ENCODE results near the gene ZNF423. TPM values are rescaled to one million over a fixed set of nuclear protein-coding genes. Genes with fewer than 3 reads are reported as not detected.

ZNF423 gene
- total RNA-seq, 1 experiment from 2014 or later = 0.49 TPM

DNA sequence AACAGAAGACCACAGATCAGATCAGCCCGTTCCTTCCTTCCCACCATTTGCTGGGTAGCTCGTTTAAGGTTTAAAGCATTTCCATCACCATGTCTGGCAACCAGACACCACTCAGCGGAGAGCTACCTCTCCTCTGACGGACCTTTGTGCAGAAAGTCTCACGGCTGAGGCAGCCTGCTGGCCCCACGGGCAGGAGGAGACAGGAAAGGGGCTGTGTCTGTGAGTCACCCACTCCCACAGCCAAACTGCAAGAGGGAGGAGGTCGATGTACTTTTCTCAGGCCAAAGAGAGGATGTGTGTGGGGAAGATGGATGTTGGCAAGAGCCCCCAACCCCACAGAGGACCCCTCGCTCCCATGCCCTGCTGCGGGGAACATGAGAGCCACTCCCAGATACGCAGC, 92.1 kb downstream of the ZNF423 start:
- ChIA-PET CTCF (no interaction called here), POLR2A (no interaction called here)
- H3K36me3 ChIP-seq (ENCODE audit: control insufficient read depth, insufficient read depth, low read length) = no peaks in the 10 kb centered on the region
- no TSS peak for BruUV-seq (replicated peaks)
- no peak overlapping the region for H3K27ac ChIP-seq (ENCODE audit: low read length)
- TF ChIP-seq TCF7L2 (IDR thresholded peaks at IDR 0.05; ENCODE audit: low read depth, low read length) (no peak), SIN3A (IDR thresholded peaks at IDR 0.05; ENCODE audit: borderline replicate concordance, insufficient read depth, low read depth, low read length) (no peak), POLR2AphosphoS5 (IDR thresholded peaks at IDR 0.05; ENCODE audit: low read depth, low read length) (no peak)
- TF ChIP-seq, protein P1, sequence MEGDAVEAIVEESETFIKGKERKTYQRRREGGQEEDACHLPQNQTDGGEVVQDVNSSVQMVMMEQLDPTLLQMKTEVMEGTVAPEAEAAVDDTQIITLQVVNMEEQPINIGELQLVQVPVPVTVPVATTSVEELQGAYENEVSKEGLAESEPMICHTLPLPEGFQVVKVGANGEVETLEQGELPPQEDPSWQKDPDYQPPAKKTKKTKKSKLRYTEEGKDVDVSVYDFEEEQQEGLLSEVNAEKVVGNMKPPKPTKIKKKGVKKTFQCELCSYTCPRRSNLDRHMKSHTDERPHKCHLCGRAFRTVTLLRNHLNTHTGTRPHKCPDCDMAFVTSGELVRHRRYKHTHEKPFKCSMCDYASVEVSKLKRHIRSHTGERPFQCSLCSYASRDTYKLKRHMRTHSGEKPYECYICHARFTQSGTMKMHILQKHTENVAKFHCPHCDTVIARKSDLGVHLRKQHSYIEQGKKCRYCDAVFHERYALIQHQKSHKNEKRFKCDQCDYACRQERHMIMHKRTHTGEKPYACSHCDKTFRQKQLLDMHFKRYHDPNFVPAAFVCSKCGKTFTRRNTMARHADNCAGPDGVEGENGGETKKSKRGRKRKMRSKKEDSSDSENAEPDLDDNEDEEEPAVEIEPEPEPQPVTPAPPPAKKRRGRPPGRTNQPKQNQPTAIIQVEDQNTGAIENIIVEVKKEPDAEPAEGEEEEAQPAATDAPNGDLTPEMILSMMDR (IDR thresholded peaks at IDR 0.05) = no peak
- TF ChIP-seq, protein P2, sequence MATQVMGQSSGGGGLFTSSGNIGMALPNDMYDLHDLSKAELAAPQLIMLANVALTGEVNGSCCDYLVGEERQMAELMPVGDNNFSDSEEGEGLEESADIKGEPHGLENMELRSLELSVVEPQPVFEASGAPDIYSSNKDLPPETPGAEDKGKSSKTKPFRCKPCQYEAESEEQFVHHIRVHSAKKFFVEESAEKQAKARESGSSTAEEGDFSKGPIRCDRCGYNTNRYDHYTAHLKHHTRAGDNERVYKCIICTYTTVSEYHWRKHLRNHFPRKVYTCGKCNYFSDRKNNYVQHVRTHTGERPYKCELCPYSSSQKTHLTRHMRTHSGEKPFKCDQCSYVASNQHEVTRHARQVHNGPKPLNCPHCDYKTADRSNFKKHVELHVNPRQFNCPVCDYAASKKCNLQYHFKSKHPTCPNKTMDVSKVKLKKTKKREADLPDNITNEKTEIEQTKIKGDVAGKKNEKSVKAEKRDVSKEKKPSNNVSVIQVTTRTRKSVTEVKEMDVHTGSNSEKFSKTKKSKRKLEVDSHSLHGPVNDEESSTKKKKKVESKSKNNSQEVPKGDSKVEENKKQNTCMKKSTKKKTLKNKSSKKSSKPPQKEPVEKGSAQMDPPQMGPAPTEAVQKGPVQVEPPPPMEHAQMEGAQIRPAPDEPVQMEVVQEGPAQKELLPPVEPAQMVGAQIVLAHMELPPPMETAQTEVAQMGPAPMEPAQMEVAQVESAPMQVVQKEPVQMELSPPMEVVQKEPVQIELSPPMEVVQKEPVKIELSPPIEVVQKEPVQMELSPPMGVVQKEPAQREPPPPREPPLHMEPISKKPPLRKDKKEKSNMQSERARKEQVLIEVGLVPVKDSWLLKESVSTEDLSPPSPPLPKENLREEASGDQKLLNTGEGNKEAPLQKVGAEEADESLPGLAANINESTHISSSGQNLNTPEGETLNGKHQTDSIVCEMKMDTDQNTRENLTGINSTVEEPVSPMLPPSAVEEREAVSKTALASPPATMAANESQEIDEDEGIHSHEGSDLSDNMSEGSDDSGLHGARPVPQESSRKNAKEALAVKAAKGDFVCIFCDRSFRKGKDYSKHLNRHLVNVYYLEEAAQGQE (IDR thresholded peaks at IDR 0.05; ENCODE audit: insufficient read depth in 1 of 2, low read depth in 2 of 2, low read length in 1 of 2) = no peak
- intact Hi-C loops (cut with micrococcal nuclease; ENCODE audit: unreplicated experiment) = no loop called here
- H3K4me3 ChIP-seq (ENCODE audit: low read depth in 2 of 2, low read length in 2 of 2) = no peak overlapping the region
- in situ Hi-C loops (cut with HindIII; ENCODE audit: low pct_unique_long_range_greater_than_20kb, low sequenced_read_pairs) = no loop called here
- H3K4me1 ChIP-seq (ENCODE audit: control insufficient read depth, insufficient read depth, low read length) = no peaks in the 10 kb centered on the region
- H3K27me3 ChIP-seq (ENCODE audit: control insufficient read depth, insufficient read depth, low read length) = no peaks in the 10 kb centered on the region
- ATAC-seq = no peak
- no peaks in the 10 kb centered on the region for H3K9me3 ChIP-seq (ENCODE audit: control insufficient read depth, insufficient read depth, low read depth, low read length)
- DNase-seq (ENCODE audit: low read depth, low spot score) = no peak

- BruUV-seq (replicated peaks) = no TSS peak
- DNase-seq (ENCODE audit: low read depth, low spot score) (no peak), ATAC-seq (no peak)
- Histone ChIP-seq H3K27me3 (ENCODE audit: control insufficient read depth, insufficient read depth, low read length) (peaks cover 3% of the 10 kb centered on the region), H3K27ac (ENCODE audit: low read length) (no peak overlapping the region), H3K36me3 (ENCODE audit: control insufficient read depth, insufficient read depth, low read length) (no peaks in the 10 kb centered on the region), H3K4me1 (ENCODE audit: control insufficient read depth, insufficient read depth, low read length) (no peaks in the 10 kb centered on the region), H3K4me3 (ENCODE audit: low read depth in 2 of 2, low read length in 2 of 2) (no peak overlapping the region), H3K9me3 (ENCODE audit: control insufficient read depth, insufficient read depth, low read depth, low read length) (no peaks in the 10 kb centered on the region)
- POLR2A ChIA-PET = interaction anchor here (0.6 kb wide), 1 partner anchor 72 kb away, joined by 3 read pairs; no protein-coding TSS in a partner anchor
- intact Hi-C loops (cut with micrococcal nuclease; ENCODE audit: unreplicated experiment) = no loop called here
- CTCF ChIA-PET = no interaction called here
- TF ChIP-seq POLR2AphosphoS5 (IDR thresholded peaks at IDR 0.05; ENCODE audit: low read depth, low read length) (no peak), TCF7L2 (IDR thresholded peaks at IDR 0.05; ENCODE audit: low read depth, low read length) (no peak), SIN3A (IDR thresholded peaks at IDR 0.05; ENCODE audit: borderline replicate concordance, insufficient read depth, low read depth, low read length) (no peak)
- TF ChIP-seq, protein P1 (IDR thresholded peaks at IDR 0.05) = no peak
- TF ChIP-seq, protein P2 (IDR thresholded peaks at IDR 0.05; ENCODE audit: insufficient read depth in 1 of 2, low read depth in 2 of 2, low read length in 1 of 2) = no peak
- in situ Hi-C loops (cut with HindIII; ENCODE audit: low pct_unique_long_range_greater_than_20kb, low sequenced_read_pairs) = no loop called here
Observed at GRCh38 chr16:49760815-49761214, 95.1 kb downstream of the ZNF423 start.
